ENCODE data around the gene SPI1.

Gene SPI1

DNA sequence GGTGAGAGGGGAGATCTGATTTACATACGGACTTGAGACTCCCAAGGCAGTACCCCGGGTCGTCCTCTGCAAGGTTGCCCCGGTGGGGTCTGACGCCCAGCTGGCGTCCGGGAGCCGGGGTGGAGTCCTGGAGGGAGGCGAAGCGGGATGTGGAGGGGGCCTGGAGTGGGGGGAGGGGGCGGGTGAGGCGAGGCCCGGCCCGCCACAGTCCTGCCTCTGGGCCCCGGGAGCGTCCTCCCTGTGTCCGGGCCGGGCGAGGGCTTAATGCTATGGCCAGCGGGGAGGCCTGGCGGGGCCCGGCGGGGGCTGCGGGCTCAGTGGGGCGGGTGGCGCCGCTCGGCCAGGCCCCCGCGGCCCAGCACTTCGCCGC lies 23.4 kb downstream of the SPI1 start:
- no peak overlapping the region for H3K4me3 ChIP-seq (ENCODE audit: low read depth, low read length)
- TF ChIP-seq, protein P1, sequence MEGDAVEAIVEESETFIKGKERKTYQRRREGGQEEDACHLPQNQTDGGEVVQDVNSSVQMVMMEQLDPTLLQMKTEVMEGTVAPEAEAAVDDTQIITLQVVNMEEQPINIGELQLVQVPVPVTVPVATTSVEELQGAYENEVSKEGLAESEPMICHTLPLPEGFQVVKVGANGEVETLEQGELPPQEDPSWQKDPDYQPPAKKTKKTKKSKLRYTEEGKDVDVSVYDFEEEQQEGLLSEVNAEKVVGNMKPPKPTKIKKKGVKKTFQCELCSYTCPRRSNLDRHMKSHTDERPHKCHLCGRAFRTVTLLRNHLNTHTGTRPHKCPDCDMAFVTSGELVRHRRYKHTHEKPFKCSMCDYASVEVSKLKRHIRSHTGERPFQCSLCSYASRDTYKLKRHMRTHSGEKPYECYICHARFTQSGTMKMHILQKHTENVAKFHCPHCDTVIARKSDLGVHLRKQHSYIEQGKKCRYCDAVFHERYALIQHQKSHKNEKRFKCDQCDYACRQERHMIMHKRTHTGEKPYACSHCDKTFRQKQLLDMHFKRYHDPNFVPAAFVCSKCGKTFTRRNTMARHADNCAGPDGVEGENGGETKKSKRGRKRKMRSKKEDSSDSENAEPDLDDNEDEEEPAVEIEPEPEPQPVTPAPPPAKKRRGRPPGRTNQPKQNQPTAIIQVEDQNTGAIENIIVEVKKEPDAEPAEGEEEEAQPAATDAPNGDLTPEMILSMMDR (IDR thresholded peaks at IDR 0.05; ENCODE audit: low read depth, low read length) = no peak
- TF ChIP-seq MYC (IDR thresholded peaks at IDR 0.05; ENCODE audit: low read depth, low read length) = no peak
- no peak for DNase-seq (ENCODE audit: low read depth)

DNA sequence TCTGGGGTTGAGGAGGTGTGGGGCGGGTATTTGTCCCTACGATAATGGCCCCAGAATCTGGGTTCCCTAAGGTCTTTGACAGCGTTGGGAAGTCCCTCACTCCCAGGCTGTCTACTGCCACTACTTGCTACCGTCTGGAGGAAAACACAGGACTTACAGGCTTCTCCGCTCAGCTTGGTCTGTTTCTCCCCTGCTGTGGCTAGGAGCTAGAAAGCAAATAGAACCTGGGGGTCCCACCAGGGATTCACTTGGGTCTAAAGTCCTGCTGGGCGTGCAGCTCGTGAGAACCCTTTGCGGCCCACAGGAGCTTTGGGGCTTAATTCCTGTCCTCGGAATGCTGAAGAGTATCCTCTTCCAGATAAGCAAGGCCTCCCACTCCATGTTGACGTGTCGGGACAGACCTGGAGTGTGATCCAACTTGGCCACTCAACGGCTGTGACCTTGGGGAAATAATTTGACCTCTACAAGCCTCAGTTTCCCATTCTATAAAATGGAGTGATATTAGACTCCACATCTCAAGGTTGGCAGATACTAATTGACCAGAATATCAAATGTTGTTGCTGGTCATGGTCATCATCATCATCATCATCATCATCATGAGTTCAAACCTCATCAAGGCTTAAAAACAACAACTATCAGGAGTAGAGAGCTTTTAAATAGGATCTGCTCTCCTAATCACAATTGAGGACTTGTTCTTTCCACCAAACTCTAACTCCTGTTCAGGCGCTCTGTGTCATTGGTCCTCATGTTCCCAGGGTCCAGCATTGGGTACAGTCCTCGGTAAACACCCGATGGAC lies 24.2 kb downstream of the SPI1 start:
- no peak overlapping the region for H3K4me3 ChIP-seq (ENCODE audit: low read depth, low read length)
- no peak for DNase-seq (ENCODE audit: low read depth)
- TF ChIP-seq, protein P2, sequence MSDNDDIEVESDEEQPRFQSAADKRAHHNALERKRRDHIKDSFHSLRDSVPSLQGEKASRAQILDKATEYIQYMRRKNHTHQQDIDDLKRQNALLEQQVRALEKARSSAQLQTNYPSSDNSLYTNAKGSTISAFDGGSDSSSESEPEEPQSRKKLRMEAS (IDR thresholded peaks at IDR 0.05; ENCODE audit: low read depth, low read length) = no peak
- TF ChIP-seq MYC (IDR thresholded peaks at IDR 0.05; ENCODE audit: low read depth, low read length) (no peak), POLR2A (IDR thresholded peaks at IDR 0.05; ENCODE audit: extremely low read depth, insufficient read length) (no peak)
- TF ChIP-seq, protein P1 (IDR thresholded peaks at IDR 0.05; ENCODE audit: low read depth, low read length) = no peak

DNA sequence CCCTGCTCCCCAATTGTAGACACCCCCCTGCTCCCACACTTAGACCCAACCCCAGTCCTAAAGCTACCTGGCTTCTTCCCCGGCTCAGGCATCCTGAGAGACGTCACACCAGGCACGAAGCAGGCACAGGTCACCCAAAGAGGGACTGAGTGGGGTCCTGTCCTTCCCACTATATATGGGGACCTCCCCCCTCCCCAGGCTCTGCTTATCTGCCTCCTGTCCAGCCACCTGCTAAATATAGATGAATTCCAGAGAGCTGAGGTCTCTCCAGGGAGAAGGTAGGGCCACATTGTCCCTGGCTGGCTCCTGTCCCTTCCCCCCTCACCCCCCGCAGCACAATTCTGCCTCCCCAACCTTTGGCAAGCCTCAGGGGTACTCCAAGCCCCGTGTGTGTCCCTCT lies 25.8 kb downstream of the SPI1 start, which contains the start of gene MYBPC3:
TSS of gene MYBPC3 (minus strand) at position 147 of the 400 bp plus-strand sequence. CDS start at position 92, 55 bp downstream.
- TF ChIP-seq POLR2A (IDR thresholded peaks at IDR 0.05; ENCODE audit: extremely low read depth, insufficient read length) (no peak), MYC (IDR thresholded peaks at IDR 0.05; ENCODE audit: low read depth, low read length) (no peak)
- TF ChIP-seq, protein P1 (IDR thresholded peaks at IDR 0.05; ENCODE audit: low read depth, low read length) = no peak
- TF ChIP-seq, protein P2 (IDR thresholded peaks at IDR 0.05; ENCODE audit: low read depth, low read length) = no peak
- DNase-seq (ENCODE audit: low read depth) = no peak
- no peak within 1 kb of the TSS for H3K4me3 ChIP-seq (ENCODE audit: low read depth, low read length)

DNA sequence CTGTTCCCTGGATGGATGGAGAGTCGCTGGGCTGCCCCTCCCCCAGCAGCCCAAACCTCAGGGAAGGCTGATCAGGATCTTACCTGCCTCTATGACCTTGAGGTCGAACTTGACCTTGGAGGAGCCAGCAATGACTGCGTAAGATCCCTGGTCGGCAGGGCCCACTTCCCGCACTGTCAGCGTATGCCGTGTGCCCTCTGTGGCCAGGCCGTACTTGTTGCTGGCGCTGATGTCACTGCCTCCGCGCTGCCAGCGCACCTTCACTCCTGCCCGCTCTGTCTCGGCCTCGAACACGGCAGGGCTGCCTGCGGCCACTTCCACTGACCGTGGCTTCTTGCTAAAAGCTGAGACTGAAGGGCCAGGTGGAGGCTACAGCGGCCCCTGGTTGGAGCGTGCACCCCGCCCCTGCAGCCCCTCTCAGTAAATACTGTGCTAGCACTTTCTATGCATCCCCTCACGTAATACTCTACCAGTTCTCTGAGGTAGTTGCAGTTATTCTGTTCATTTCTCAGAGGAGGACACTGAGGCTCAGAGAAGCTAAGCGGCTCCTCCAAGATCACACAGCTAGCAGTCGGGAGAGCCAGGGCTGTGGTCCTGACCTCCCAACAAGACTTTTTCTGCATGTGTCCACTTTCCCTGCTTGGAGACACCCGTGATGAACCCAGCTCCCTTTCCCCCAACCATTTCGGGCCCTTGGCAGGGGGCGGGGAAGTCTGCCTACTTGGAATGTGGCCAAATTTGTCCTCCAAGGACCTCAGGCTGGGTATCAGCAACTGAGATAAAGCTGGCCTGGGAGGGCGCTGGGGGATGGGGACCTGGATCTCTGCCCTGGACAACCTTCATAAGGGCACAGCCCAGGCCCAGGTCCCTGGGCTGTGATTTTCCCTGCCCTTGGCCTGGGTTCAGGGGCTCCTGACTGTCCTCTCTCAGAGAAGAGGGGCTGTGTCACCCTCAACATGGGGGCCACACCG lies 26.9 kb downstream of the SPI1 start:
- TF ChIP-seq POLR2A (IDR thresholded peaks at IDR 0.05; ENCODE audit: extremely low read depth, insufficient read length) (no peak), MYC (IDR thresholded peaks at IDR 0.05; ENCODE audit: low read depth, low read length) (no peak)
- TF ChIP-seq, protein P1 (IDR thresholded peaks at IDR 0.05; ENCODE audit: low read depth, low read length) = no peak
- TF ChIP-seq, protein P2 (IDR thresholded peaks at IDR 0.05; ENCODE audit: low read depth, low read length) = no peak
- DNase-seq (ENCODE audit: low read depth) = no peak
- no peak overlapping the region for H3K4me3 ChIP-seq (ENCODE audit: low read depth, low read length)

DNA sequence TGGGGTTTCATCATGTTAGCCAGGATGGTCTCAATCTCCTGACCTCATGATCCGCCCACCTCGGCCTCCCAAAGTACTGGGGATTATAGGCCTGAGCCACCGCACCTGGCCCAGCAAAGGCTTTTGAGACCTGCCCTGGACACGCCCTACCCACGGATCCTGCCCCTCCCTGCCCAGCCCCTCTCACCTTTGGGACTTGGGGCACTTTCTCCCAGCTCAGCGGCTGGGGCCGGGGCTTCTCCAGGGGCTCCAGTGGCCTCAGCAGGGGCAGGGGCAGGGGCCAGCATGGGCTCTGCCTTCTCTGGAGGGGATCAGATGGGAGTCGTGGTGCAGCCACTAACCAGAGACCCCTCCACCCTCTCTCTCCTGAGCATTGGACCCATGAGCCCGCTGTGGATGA lies 28.0 kb downstream of the SPI1 start:
- DNase-seq (ENCODE audit: low read depth) = no peak
- TF ChIP-seq POLR2A (IDR thresholded peaks at IDR 0.05; ENCODE audit: extremely low read depth, insufficient read length) = no peak
- H3K4me3 ChIP-seq (ENCODE audit: low read depth, low read length) = no peak overlapping the region

DNA sequence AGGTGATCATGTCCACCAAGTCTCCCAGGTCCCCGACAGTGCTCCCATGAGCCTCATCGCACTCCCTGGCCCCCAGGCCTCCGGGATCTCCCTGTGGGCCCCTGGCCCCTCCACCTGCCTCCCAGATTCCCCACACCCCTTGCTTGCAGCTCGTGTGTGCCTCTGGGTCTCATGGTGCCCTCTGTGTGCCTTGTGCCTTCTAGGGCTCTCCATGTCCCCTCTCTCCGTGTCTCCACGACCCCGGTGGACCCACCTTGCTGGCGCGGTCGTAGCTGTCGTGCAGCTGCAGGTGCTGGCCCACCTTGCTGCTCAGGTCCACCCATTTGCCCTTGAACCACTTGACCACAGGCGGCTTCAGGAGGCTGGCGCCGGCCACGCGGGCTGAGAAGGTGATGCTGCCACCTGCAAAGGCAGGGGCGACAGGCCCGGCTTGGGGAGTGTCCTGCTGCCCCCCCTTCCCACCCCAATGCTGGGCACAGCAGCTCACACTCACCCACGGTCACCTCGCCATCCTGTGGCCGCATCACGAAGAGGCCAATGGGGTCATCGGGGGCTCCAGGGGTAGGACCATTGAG lies 28.7 kb downstream of the SPI1 start:
- DNase-seq (ENCODE audit: low read depth) = no peak
- no peak overlapping the region for H3K4me3 ChIP-seq (ENCODE audit: low read depth, low read length)
- TF ChIP-seq MYC (IDR thresholded peaks at IDR 0.05; ENCODE audit: low read depth, low read length) (no peak), POLR2A (IDR thresholded peaks at IDR 0.05; ENCODE audit: extremely low read depth, insufficient read length) (no peak)
- TF ChIP-seq, protein P1 (IDR thresholded peaks at IDR 0.05; ENCODE audit: low read depth, low read length) = no peak
- TF ChIP-seq, protein P2 (IDR thresholded peaks at IDR 0.05; ENCODE audit: low read depth, low read length) = no peak
